ENCODE data around the gene GMPS. TPM values are rescaled to one million over a fixed set of nuclear protein-coding genes. Genes with fewer than 3 reads are reported as not detected.
"Not testable (repeated sequence)": the region's sequence is repeated elsewhere in the genome, so short reads cannot be mapped to it uniquely, and the experiment has no call there.

GMPS gene
- total RNA-seq, 1 donor from 2014 or later = 27.7 TPM

- DNase-seq (ENCODE audit: low spot score) = no peak
- intact Hi-C loops (cut with DNase I) = no loop called here
These were observed 47.3 kb downstream of the GMPS start for GRCh38 chr3:155917781-155918180.

- intact Hi-C loops (cut with DNase I) = no loop called here
- no peak for DNase-seq (ENCODE audit: low spot score)
These were observed 49.3 kb downstream of the GMPS start for GRCh38 chr3:155919728-155920127.

DNA sequence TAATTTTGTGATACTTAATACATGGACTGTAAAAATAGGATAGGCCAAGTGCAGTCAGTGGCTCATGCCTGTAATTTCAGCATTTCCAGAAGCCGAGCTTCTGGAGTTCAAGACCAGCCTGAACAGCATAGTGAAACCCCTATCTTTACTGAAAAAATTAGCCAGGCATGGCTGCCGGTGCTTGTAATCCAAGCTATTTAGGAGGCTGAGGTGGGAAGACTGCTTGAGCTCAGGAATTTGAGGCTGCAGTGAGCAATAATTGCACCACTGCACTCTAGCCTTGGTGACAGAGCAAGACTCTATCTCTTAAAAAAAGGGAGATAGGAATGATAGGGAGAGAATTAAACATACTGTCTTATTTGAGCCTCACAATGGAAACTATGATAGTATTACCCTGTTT, 51.0 kb downstream of the GMPS start:
- DNase-seq (ENCODE audit: low spot score) = no peak
- intact Hi-C loops (cut with DNase I) = no loop called here

DNA sequence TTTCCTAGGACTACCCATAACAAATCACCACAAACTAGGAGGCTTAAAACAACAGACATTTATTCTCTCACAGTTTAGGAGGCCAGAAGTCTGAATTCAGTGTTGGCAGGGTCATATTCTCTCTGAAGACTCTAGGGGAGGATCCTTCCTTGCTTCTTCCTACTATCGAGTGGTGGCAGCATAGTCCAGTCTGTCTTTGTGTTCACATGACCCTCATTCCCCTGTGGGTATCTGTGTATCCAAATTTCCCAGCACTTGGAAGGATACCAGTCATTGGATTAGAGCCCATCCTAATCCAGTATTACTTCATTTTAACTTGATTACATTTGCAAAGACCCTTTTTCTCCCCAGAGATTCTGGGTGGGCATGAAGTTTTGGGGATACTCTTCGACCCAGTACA, 63.8 kb downstream of the GMPS start:
- intact Hi-C loops (cut with DNase I) = no loop called here
- DNase-seq (ENCODE audit: low spot score) = no peak

DNA sequence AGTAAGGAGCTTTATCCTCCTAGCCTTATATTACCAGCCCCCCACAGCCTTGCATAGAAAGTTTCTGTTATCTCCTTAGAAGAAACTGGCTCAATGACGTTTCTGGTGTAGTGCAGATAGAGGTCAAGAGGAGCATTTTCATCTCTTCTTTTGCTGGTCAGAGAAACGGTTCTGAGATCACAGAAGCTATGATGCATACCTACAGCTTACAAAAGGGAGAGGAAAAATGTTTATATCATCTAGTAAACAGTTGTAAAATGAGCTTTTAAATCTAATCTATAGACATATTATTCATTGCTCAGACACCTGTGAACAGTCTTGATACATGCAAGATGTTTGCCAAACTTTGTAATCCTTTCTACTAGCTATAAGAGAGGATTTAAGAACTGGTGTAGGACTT, 68.0 kb downstream of the GMPS start:
- no peak for DNase-seq (ENCODE audit: low spot score)
- intact Hi-C loops (cut with DNase I) = no loop called here

DNA sequence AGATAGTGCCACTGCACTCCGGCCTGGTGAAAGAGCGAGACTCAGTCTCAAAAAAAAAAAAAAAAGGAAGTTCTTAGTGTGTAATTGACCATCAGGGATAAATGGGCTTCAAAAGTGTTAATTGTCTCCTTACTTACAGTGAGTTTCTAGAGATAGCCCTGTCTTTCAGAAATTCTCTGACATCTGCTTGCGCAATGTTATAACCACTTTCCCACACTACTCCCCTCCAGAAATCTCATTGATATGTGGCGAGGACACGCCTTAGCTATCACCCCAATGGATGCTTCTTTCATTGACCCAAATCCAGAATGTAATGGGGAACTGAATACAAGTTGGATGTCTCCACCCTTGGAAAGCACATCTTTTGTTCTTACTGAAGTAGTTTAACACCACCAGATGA, 70.9 kb downstream of the GMPS start:
- DNase-seq (ENCODE audit: low spot score) = no peak
- intact Hi-C loops (cut with DNase I) = no loop called here

GRCh38 chr3:155944081-155944480, 73.6 kb downstream of the GMPS start:
- no peak for DNase-seq (ENCODE audit: low spot score)
- intact Hi-C loops (cut with DNase I) = no loop called here

DNA sequence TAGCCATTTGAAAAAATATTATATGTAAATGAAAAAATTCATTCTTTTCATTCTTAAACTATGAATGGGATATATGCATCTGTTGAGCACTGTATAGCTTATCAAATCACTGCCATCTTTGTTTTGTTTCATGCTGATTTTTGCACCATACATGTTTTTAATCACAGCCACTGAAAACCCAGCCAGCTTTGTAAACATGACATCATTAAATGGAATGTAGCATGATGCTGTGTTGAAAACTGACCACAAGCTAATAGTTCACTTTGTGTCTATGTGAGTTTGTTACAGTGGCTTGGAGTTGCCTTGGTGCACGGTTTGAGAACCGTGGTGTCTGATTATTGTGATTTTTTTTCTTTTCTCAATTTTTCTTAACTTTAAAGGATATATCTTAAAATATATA, 75.7 kb downstream of the GMPS start:
- intact Hi-C loops (cut with DNase I) = no loop called here
- DNase-seq (ENCODE audit: low spot score) = no peak

DNA sequence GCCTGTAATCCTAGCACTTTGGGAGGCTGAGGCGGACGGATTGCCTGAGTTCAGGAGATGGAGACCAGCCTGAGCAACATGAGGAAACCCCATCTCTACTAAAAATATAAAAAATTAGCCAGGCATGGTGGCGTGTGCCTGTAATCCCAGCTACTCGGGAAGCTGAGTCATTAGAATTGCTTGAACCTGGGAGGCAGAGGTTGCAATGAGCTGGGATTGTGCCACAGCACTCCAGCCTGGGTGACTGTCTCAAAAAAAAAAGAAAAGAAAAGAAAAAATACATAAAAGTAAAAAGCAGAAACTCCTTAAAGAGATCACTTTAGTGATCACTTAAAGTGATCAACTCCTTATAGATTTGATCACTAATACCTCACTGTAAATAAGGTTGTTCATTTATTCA, 78.0 kb downstream of the GMPS start:
- intact Hi-C loops (cut with DNase I) = no loop called here
- no peak for DNase-seq (ENCODE audit: low spot score)

GRCh38 chr3:155949453-155950217, 79.2 kb downstream of the GMPS start:
- no peak for DNase-seq (ENCODE audit: low spot score)
- intact Hi-C loops (cut with DNase I) = no loop called here

GRCh38 chr3:155956508-155957411, 86.3 kb downstream of the GMPS start:
- intact Hi-C loops (cut with DNase I) = no loop called here

DNA sequence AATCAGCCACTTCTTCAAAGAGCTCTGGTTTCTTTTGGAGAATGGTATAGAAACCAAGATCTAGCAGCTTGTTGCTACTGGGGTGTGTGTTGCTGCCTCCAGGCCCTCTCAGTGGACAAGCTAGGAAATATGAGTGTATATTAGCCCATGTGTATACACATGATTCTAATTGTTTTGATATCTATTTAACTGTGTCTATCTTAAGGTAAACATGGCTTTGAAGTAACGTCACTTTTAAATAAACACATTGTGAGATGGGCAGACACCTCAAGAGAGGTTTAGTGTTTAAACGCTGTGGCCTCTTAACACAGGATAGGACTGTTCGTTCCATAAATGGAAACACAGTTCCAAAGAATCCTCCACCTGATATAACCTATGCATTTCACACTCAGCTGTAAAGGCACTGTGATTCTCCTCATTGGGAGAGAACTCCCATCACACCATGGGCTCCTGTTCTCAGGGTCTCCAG, 87.0 kb downstream of the GMPS start:
- DNase-seq (ENCODE audit: low spot score) = no peak
- intact Hi-C loops (cut with DNase I) = no loop called here

More at GRCh38 chr3:155956508-155957411, 86.3 kb downstream of the GMPS start:
- DNase-seq (ENCODE audit: low spot score) = no peak

DNA sequence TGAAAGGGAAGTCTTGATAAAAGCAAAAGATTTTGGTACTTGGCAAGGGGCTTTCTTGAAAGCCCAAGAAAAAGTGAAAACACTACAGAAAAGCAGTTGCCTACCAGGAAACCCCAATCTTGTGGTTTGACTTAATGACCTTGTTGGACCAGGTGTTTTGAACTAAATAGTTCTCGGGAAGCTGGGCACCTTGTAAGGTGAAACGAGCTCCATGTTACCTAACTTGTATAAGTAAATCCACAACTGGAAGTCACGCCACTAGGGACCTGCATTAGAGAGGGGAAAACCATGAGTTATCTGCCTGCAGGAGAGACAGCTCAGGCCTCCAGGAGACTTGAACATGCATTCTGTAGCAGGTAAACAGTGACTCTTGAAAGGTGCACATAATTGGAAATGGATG, 88.2 kb downstream of the GMPS start:
- intact Hi-C loops (cut with DNase I) = no loop called here
- DNase-seq (ENCODE audit: low spot score) = no peak

- DNase-seq (ENCODE audit: low spot score) = no peak
- intact Hi-C loops (cut with DNase I) = no loop called here
These were observed 89.6 kb downstream of the GMPS start for GRCh38 chr3:155960060-155960459.

GRCh38 chr3:155961044-155961443, 90.6 kb downstream of the GMPS start:
- intact Hi-C loops (cut with DNase I); DNase-seq (ENCODE audit: low spot score): not testable (repeated sequence)

DNA sequence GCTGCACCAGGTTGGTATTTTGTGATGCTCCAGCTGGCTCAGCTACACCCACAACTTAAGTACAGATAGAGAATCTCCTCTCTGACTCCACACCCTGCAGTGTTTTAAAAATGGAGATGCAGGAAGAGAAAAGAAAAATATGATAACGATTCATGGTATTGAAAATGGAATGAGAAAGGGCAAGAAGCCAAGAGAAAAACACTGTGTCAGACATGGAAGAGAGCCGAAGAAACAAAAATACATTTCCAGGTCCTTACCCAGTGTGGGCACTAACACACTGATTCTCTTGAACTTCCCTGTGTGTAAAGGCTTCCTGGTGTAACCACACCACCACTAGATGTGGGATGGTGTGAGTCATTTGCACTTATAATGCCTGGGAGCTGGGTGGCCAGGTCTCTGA, 93.1 kb downstream of the GMPS start:
- DNase-seq (ENCODE audit: low spot score) = no peak
- intact Hi-C loops (cut with DNase I) = no loop called here

- intact Hi-C loops (cut with DNase I) = no loop called here
- DNase-seq (ENCODE audit: low spot score) = no peak
These were observed 99.9 kb downstream of the GMPS start for GRCh38 chr3:155970398-155970797.

DNA sequence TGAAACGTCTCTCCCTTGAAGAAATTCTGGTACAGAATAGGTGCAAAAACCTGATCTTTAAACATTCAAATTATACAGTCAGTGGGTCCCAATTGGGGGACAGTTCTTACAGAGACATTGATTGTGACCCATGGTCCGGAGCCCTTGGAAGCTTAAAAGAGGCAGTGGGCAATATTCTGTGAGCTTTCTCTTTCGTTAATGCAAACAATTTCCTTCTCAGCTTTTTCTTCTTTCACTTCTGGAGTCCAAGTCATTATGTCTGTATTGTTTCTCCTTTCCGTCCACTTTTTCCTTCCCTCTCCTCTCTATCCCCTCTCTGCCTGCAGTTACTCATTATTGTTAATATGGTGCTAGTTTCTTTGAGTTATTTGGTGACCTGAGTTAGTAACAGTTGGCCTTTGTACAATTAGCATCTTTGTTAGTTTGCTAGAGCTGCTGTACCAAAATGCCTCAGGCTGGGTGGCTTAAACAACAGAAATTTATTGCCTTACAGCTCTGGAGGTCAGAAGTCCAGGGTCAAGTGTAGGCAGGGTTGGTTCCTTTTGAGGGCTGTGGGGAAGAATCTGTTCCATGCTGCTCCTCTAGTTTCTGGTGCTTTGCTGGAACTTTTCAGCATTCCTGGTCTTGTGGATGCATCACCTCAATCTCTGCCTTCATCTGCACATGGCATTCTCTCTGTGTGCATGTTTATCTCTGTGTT, 102.6 kb downstream of the GMPS start:
- no peak for DNase-seq (ENCODE audit: low spot score)
- intact Hi-C loops (cut with DNase I) = no loop called here

DNA sequence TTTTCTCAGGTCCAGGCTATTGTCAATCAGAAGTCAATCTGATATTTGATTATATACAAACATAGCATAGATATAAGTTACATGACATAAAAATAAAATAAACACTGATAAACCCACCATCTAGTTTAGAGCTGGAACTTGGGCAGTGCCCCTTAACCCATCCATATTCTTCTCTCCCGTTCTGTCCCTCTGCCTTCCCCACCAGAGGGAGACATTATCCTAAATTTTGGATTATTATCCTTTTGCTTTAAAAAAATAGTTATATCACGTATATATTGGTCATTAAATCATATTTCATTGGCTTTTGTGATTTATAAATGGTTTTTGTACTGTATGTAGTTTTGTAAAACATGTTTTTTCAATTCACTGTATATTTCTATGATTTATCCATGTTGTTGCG, 107.9 kb downstream of the GMPS start:
- DNase-seq (ENCODE audit: low spot score) = no peak
- intact Hi-C loops (cut with DNase I) = no loop called here

GRCh38 chr3:155979746-155980145, 109.3 kb downstream of the GMPS start:
- intact Hi-C loops (cut with DNase I) = no loop called here
- DNase-seq (ENCODE audit: low spot score) = no peak

Data from cardiac septum (tissue), 1 donor.